LNCaP clone FGC (cell line): ENCODE results near the gene MIS18A.
"Not testable (repeated sequence)": the region's sequence is repeated elsewhere in the genome, so short reads cannot be mapped to it uniquely, and the experiment has no call there.

Experiments used
- DNase-seq: peaks from one replicate; pipeline ENCODE4 v3.0.0-alpha.2; 2011; ENCODE audit warnings: low read depth
- H3K4me3 ChIP-seq: 2 replicates; pipeline ENCODE4 v1.5.1; 2011; ENCODE audit warnings: mild to moderate bottlenecking, low read depth, low read length, control low read depth
- CTCF ChIP-seq: IDR thresholded peaks from 2 replicates; pipeline ENCODE4 v1.5.1; 2012; ENCODE audit warnings: mild to moderate bottlenecking; ENCODE audit not compliant: control insufficient read depth, insufficient read depth; ENCODE audit errors: extremely low read depth

Gene MIS18A

DNA sequence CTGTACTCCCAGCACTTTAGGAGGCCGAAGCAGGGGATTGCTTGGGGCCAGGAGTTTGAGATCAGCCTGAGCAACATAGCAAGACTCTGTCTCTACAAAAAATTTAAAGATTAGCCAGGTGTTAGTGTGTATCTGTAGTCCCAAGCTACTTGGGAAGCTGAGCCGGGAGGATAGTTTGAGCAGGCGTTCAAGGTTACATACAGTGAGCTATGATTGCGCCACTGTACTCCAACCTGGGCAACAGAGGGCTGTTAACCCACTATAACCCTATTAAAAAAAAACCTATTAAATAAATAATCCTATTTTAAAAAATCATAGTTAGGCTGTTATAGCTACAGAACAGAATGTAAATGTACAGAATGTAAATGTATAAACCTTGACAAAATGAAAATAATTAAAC lies 2.2 kb downstream of the MIS18A start:
- H3K4me3 ChIP-seq = no peak overlapping the region
- no peak for TF ChIP-seq CTCF
- DNase-seq = no peak

DNA sequence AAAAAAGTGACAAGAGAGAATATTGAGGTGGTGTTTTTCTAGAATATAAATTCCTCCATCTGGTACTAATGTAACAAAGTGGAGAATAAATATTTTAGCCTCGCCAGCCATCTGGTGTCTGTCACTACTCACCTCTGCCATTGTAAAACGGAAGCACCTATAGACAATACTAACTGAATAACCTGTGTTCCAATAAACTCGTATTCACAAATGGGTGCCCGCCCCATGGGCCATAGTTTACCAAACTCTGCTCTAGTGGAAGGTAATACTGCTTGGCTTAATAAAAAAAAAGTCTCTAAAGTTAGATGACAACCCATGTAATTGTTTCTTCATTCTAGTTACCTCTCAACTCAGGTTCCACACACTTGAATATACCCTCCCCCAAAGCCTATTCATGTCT lies 8.1 kb downstream of the MIS18A start:
- no peak for DNase-seq
- H3K4me3 ChIP-seq = no peak overlapping the region
- no peak for TF ChIP-seq CTCF

GRCh38 chr21:32265321-32265720 lies 13.5 kb downstream of the MIS18A start:
- not testable (repeated sequence) for DNase-seq, H3K4me3 ChIP-seq

DNA sequence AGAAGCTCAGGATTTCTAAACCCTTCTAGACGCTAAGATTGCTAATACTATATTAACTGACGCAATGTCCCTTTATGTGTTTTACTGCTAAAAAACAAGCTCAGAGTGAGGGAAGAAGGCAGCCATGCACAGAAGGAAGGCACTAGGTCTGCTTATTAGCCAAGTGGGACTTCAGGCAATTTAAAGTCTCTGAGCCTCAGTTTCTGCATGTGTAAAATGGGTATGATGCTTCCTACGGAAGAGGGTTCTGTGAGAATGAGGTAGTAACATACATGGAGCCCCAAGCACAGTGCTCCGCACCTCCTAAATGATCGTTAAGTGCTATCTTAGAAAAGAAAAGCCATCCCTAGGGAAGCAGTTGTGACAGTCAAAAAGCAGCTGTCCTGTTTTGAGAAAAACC lies 16.9 kb downstream of the MIS18A start:
- DNase-seq = no peak
- no peak for TF ChIP-seq CTCF

DNA sequence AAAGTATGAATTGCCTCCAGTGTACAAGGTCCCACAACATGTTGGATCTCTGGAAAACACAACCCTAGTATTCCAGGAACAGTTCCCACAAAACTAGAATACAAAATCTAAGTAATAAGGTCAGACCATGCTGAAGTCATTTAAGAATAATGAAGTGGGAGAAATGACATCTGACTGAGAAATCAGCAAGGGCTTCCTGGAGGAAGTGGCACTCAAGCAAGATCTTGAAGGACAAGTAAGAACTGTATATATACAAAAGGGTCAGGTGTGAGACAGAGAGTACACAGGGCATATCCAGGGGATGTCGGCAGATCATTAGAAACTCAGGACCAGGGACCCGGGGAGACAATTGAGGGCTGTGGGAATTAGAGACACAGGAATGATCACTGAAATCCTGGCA lies 18.7 kb downstream of the MIS18A start:
- H3K4me3 ChIP-seq = no peak overlapping the region
- no peak for DNase-seq
- TF ChIP-seq CTCF = no peak

More for the DNA sequence above, 16.9 kb downstream of the MIS18A start:
- no peak overlapping the region for H3K4me3 ChIP-seq

DNA sequence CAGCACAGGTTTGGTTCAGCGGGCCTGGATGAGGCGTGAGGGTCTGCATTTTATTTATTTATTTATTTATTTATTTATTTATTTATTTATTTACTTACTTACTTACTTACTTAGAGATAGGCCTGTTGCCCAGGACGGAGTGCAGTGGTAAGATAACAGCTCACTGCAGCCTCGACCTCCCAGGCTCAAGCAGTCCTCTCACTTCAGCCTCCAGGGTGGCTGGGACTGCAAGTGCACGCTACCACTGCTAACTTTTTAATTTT lies 20.1 kb downstream of the MIS18A start:
- not testable (repeated sequence) for H3K4me3 ChIP-seq, DNase-seq

GRCh38 chr21:32257962-32258785 lies 20.7 kb downstream of the MIS18A start:
- peak; percentile 63 for DNase-seq
- TF ChIP-seq CTCF = peak; percentile 82

GRCh38 chr21:32256873-32257620 lies 21.8 kb downstream of the MIS18A start:
- no peak for DNase-seq
- TF ChIP-seq CTCF = no peak
- no peak overlapping the region for H3K4me3 ChIP-seq

More at GRCh38 chr21:32257962-32258785, 20.7 kb downstream of the MIS18A start:
- no peak overlapping the region for H3K4me3 ChIP-seq
